ENCODE data around the gene NYAP2.

The NYAP2 gene

DNA sequence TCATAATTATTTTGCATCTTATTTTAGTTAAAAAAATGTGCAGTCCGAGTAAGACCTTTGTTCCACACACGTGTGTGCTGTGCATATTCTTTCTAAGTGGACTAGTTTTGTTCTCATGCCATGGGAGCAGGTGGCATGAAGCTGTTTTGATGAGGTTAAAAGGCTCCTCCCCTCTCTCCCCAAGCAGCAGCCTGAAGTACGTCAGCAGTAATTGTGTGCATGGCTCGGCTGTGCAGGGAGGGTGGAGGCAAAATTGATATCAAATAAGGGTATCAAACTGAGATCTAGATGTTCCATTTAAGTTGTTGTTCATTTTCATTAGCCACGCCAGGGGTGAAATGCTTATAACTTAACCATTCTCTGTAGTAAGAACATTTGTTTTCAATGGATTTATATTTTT lies at the start of gene NYAP2:
Gene NYAP2 (plus strand): TSS at position 207 of the 400 bp plus-strand sequence. CDS start 9,171 bp downstream, outside the sequence.
- no peak for DNase-seq

DNA sequence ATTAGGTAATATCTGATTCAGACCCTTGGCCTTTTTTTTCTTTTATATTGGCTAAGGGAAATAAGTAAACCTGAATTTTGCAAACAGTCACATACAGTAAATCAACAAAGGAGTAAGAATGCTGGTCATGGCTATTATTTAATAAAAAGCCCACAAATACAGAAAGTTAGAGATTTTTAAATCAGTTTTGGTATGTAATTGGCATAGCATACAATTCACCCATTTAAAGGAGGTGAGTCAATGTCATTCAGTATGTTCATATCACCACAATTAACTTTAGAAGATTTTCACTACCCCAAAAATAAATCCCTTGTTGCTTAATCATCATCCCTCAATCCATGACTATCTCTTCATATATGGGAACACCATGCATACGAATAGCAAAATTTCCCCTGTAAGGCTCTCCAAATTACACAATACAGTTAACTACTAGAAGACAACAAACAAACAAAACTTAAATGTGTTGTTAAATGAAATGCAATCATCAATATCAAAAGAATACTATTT lies 45.9 kb upstream of the NYAP2 start:
- no peak for DNase-seq

- DNase-seq = no peak
Observed at GRCh38 chr2:225354281-225354774, 45.2 kb upstream of the NYAP2 start.

- DNase-seq = no peak
Observed at GRCh38 chr2:225355788-225356187, 43.7 kb upstream of the NYAP2 start.

- no peak for DNase-seq
Observed at GRCh38 chr2:225366731-225367130, 32.8 kb upstream of the NYAP2 start.

GRCh38 chr2:225367482-225367881 lies 32.0 kb upstream of the NYAP2 start:
- no peak for DNase-seq

GRCh38 chr2:225378984-225379383 lies 20.5 kb upstream of the NYAP2 start:
- DNase-seq = no peak

DNA sequence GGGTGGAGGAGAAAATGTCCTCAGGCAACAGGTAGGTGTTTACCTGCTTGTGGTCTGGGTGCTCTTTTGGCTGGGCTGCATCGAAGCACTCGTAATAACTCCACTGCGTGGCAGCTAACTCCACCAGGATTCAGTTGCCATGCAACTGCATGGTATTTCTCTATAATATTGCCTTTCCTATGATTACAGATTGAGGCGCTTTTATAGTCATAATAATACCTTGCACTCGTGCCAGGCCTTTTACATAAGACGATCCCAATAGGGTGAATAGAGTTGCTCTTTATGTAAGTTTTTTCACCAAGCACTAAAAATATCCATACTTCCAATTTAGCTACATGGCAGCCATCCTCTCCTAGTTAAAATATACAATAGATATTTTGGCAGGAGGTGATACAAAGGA lies 19.7 kb upstream of the NYAP2 start:
- DNase-seq = no peak

GRCh38 chr2:225381609-225382008 lies 17.9 kb upstream of the NYAP2 start:
- DNase-seq = no peak

GRCh38 chr2:225398372-225398771 lies 1.1 kb upstream of the NYAP2 start:
- no peak for DNase-seq

DNA sequence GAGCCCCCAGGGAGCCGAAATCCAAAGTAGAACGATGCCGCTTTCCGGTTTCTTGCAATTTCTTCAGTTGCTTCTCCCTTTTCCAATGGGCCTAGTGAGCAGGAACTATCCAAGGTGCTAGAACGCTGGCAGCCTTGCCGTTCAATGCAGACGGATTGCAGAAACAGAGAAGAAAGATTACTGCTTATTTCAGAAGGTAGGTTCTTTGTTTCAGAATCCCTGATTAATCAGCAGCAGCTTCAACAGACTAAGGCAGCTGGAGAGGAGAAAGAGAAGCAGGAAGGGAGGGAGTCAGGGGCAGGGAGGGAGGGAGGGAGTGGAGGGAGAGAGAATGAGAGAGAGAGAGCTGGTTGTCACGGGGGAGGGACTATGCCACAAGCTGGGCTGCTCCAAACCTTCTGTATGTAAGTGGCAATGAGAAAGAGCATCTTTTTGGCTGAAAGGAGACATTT lies 576 bp downstream of the NYAP2 start:
- no peak for DNase-seq

DNA sequence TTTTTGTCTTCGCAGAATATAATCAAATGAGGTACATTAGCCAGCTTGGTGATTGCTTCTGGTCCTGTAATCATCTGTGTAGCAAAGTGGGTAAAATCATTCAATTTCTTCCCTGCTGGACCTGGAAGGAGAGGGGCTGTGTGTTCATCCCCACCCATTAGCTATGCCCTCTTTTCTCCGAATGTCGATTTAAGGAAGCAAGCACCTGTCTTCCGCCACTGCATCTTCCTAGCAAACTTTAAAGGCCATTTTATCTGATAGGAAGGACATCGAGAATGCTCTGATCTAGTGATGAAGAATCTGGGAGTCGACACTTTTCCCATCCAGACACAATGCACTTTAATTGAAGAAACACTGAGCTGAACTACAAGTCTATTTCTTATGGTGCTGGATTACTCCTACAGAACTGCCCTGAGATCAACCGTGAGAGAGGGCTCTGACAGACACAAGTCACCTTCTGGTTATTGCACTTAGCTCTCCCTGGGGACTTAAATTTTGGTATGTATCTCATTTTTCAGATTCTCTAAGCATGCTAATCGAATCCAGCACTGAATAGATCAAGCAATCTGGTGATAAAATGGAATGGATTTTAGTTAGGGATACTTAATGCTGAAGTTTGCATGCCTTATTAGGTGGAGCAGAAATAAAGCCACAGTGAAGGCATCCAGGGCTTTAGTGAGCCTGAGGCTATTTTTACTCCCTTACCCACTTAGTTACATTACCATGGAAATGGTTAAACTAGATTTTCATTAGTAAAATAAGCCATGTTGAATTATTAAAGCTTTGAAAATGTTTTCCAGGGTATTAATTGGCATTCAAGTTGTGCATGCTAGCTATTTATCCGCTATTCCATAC lies 1.3 kb downstream of the NYAP2 start:
- no peak for DNase-seq

DNA sequence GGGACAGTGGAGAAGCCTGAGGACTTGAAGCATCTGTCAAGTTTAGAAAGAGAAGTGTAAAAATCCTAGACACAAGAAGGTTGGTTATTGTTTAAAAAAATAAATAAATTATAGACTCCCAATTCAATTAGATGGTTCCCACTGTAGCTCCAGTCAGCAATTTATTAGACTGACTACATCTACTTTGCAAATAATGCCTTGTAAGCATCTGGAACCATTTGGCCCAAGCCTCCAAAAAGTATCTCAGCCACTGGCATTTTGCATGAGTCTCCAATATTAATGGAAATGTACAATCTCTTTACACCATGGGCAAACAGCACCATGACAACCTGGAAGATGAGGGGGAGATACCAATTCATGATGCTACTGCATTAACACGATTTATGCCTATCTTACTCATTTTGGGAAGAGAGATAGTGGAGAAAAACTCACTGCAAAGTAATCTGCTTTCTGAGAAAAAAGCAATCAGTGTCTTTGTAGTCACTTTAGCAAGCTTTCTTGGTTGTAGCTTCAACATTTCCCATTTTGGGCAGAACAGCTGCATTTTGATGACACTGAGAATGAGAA lies 2.8 kb downstream of the NYAP2 start:
- DNase-seq = no peak

DNA sequence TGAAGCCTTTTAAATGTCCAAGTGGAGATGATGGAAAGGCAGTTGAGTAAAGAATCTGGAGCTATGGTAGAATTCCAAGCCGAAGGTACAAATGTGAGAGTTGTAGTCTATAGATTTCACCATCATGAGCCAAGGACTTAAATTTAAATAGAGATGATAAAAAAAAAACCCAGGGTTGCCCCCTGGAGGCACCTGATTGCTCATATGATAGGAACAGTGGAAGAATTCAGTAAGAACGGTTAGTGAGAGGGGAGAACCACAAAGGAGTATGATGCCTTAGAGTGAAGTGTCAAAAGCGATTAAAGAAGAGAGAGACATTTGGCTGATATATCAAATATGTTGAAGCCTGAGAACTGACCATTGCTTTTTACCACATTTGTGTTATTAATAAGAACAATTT lies 11.9 kb downstream of the NYAP2 start:
- DNase-seq = no peak

DNA sequence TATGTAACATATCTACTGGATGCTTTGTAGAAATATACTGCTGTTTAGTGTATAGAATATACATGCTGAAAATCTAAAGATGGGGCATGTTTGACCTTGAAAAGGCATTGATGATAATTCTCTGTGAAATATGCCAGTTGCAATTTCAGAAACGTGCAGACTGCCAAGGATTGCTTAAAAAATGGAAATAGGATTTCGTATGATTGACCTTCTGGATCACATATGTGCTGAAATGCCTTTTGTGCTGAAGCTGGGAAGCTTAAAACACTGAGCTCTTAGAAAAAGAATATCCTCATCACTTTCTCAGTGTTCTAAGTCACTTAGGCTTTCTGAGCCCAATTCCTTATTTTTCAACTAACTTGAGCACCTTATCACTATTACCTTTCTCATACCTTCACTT lies 14.3 kb downstream of the NYAP2 start:
- no peak for DNase-seq

DNA sequence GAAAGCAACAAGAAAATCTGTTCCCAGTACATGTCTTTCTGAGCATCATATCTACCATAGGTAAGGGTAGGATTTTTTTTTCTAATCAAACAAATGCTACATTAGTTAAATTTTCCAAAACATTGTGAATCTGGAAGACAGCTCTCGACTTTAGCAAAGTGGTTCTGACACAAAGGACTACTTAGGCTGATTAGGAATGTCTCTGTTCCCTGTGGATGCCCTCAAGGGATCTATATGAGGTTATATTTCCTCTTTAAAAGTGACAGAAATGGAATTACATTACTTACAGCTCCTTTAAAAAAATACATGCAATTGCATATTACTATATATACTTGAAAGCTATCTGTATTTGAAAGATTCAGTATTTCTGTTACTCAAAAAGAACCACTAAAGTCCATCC lies 15.4 kb downstream of the NYAP2 start:
- DNase-seq = no peak

GRCh38 chr2:225415341-225415740 lies 15.8 kb downstream of the NYAP2 start:
- no peak for DNase-seq

DNA sequence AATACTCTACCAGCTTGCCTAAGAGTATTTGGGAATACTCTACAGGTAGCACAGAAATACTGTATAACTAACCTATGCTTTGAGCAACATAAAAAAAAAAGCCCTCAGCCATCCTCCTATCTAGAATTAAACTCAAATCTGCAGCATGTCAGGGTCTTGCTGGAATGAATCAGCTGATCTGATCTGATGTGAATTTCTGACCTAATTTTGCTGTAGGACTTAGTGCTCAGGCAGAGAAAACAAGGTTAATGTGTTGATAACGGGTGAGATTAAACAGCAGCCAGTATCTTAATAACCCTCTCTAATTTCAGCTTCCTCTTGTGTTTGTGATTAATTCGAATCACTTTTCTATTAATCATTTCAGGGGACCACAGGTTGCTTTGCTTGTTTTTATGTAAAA lies 16.3 kb downstream of the NYAP2 start:
- no peak for DNase-seq

DNA sequence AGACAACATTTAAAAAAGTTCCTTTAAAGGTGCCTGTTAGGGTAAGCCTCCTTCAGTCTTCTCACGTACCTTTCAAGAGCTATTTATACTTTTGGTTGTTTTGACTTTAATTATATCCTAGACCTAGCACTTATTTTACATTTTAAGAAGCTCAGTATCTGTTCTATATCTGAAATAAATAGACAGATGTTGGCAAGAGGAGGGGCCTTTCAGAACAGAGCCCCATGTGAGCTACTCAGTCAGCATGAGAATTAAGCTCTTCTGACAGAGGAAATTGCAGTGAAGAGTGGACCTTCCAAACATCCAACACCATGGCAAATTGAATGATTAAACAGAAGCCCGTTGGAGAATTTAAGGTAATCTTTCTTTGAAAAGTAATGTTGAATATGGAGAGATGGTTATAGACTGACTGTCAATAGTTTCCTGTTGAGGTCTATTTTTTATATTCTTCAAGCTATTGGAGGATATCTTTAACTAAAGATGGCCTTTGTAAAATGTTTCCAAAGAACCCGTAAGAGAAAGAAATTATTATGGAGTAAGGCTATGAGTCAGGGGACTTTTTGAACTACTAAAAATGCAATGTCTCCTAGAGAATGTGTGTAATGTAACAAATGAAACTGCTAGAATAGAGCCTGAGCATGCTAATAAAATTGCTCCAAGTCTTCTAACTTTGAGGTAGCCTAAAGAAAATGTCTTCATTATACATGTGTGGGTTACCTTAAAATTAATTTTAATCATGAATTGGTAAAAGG lies 17.3 kb downstream of the NYAP2 start:
- DNase-seq = no peak

- DNase-seq = no peak
Observed at GRCh38 chr2:225419033-225419432, 19.5 kb downstream of the NYAP2 start.

DNA sequence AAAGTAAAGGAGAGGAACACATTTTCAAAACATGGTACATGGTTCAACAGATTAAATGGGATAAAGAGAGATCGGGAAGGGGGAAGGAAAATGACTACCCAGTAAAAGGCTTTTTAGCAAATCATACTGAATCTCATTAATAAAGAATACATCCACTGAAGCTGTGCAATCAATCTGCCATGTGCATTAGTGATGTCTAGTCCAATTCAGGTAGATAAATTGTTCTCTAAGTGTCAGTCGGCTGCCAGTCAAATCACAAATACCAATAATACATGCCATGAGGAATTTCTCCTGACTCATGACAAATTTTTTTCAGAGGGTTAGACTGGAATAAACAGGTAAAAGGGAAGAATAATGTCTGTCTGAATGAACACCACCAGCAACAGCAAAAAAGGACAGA lies 22.6 kb downstream of the NYAP2 start:
- DNase-seq = no peak

DNA sequence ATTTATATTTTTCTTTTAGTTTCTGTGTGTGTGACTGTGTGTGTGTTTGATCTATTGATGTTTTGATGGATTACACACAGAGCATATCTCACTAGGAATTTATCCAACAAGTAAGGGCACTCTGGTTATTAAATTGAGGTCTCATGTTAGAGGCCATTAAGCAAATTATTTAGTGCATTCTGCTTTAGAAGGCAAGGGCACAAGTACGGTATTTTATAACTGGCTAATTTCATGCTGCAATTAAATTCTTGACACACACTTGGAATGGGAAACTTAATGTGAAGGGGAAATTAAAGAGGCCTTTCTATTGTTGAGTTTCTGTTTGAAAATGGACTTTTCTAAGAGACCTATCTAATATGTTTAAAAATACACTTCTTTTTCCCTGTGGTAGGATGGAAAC lies 25.8 kb downstream of the NYAP2 start:
- DNase-seq = no peak

- DNase-seq = no peak
Observed at GRCh38 chr2:225428360-225428759, 28.9 kb downstream of the NYAP2 start.
